Breast epithelium (tissue), 4 donors: ENCODE measurements around the gene RTL10. TPM values are rescaled to one million over a fixed set of nuclear protein-coding genes. Genes with fewer than 3 reads are reported as not detected.

Experiments used
- DNase-seq, 2 donors: peaks; one replicate each; pipeline ENCODE4 v3.0.0-alpha.2; 2019; ENCODE audit warnings: low spot score in 2 of 2
- H3K27ac ChIP-seq, 2 donors: fragments of 200-600 bp; sonication (generic) in 1 of 2; one replicate each; pipeline ENCODE4 v1.5.1; 2016 to 2019; ENCODE audit warnings: mild to moderate bottlenecking in 1 of 2
- H3K27me3 ChIP-seq, 2 donors: fragments of 200-600 bp; sonication (generic) in 1 of 2; one replicate each; pipeline versions ENCODE4 v1.5.1 to v1.6.0; 2017 to 2019; ENCODE audit warnings: control low read depth in 1 of 2, mild to moderate bottlenecking in 1 of 2
- H3K36me3 ChIP-seq: fragments of 200-600 bp; one replicate; pipeline ENCODE4 v1.5.1; 2019
- H3K4me1 ChIP-seq, 2 donors: fragments of 200-600 bp; sonication (generic); one replicate each; pipeline ENCODE4 v1.5.1; 2016 to 2019; ENCODE audit warnings: control low read depth in 1 of 2
- H3K4me3 ChIP-seq, 3 donors: fragments of 200-600 bp; sonication (generic); 1 replicate in 2 of 3; 2 replicates in 1 of 3; pipeline ENCODE4 v1.5.1; 2016 to 2019; ENCODE audit warnings: mild to moderate bottlenecking in 3 of 3, moderate library complexity in 2 of 3
- H3K9me3 ChIP-seq, 2 donors: fragments of 200-600 bp; sonication (generic) in 1 of 2; one replicate each; pipeline ENCODE4 v1.5.1; 2016 to 2019; ENCODE audit warnings: control low read depth in 1 of 2
- CTCF ChIP-seq, 3 donors: fragments of 450-650 bp; IDR thresholded peaks; one replicate each; pipeline ENCODE4 v1.5.1; 2016 to 2017; ENCODE audit warnings: antibody characterized with exemption in 3 of 3, mild to moderate bottlenecking in 3 of 3, moderate library complexity in 3 of 3
- POLR2A ChIP-seq: fragments of 450-650 bp; IDR thresholded peaks from one replicate; pipeline ENCODE4 v1.6.1; 2016; ENCODE audit warnings: antibody characterized with exemption, mild to moderate bottlenecking, moderate library complexity
- POLR2AphosphoS5 ChIP-seq, 3 donors: sonication (generic); formaldehyde crosslinking; IDR thresholded peaks; one replicate each; pipeline ENCODE4 v1.6.1; 2017; ENCODE audit warnings: antibody characterized with exemption in 3 of 3
- intact Hi-C: fragments of 100-400 bp; cut with DNase I; formaldehyde crosslinking; loops from one replicate; pipeline ENCODE4 v1.15.1; 2023; ENCODE audit warnings: low total_unique reads
- total RNA-seq, 3 donors: library from RNA; depleted of rRNA; stranded (reverse); fragments of >200 nt; gene quantifications; one replicate each; pipeline ENCODE4 v1.1.0, GENCODE V29; 2016

RTL10 gene
- total RNA-seq, 3 donors from 2014 or later = 6.7 to 21.5 (median 14.1) TPM

- Histone ChIP-seq H3K4me1 (peaks cover 0 to 22% of the 10 kb centered on the region in 2 donors), H3K4me3 (no peak overlapping the region), H3K27ac (no peak overlapping the region), H3K36me3 (no peaks in the 10 kb centered on the region), H3K9me3 (no peaks in the 10 kb centered on the region), H3K27me3 (no peaks in the 10 kb centered on the region)
- intact Hi-C loops = no loop called here
- TF ChIP-seq POLR2A (no peak), POLR2AphosphoS5 (IDR thresholded peaks at IDR 0.05) (no peak), CTCF (IDR thresholded peaks at IDR 0.05) (no peak)
- DNase-seq = peak in 1 of 2 donors; percentile 17
Measured at GRCh38 chr22:19826619-19826950, 28.1 kb downstream of the RTL10 start.

- H3K9me3 ChIP-seq = no peaks in the 10 kb centered on the region
- H3K27me3 ChIP-seq = no peaks in the 10 kb centered on the region
- peaks cover 0 to 22% of the 10 kb centered on the region in 2 donors for H3K4me1 ChIP-seq
- TF ChIP-seq CTCF (IDR thresholded peaks at IDR 0.05) = no peak
- TF ChIP-seq POLR2AphosphoS5 (IDR thresholded peaks at IDR 0.05) = no peak
- TF ChIP-seq POLR2A = no peak
- DNase-seq = peak in 1 of 2 donors; percentile 15
- intact Hi-C loops = no loop called here
- H3K27ac ChIP-seq = peak overlapping the region in 1 of 2 donors; percentile 32
- H3K4me3 ChIP-seq = no peak overlapping the region
- H3K36me3 ChIP-seq = no peaks in the 10 kb centered on the region
Measured at GRCh38 chr22:19825904-19826618, 28.6 kb downstream of the RTL10 start.

GRCh38 chr22:19824926-19825339 is 29.7 kb downstream of the RTL10 start:
- Histone ChIP-seq H3K36me3 (no peaks in the 10 kb centered on the region), H3K27me3 (no peaks in the 10 kb centered on the region), H3K9me3 (no peaks in the 10 kb centered on the region), H3K4me3 (no peak overlapping the region), H3K27ac (peak overlapping the region; percentile 77 to 86), H3K4me1 (peaks cover 0 to 22% of the 10 kb centered on the region in 2 donors)
- intact Hi-C loops = no loop called here
- TF ChIP-seq POLR2AphosphoS5 (IDR thresholded peaks at IDR 0.05) (no peak), POLR2A (no peak), CTCF (IDR thresholded peaks at IDR 0.05) (no peak)
- DNase-seq = peak in 1 of 2 donors; percentile 13

GRCh38 chr22:19824212-19824925 is 30.3 kb downstream of the RTL10 start:
- DNase-seq = peak in 1 of 2 donors; percentile 74
- H3K4me1 ChIP-seq = peaks cover 0 to 22% of the 10 kb centered on the region in 2 donors

More at GRCh38 chr22:19824212-19824925, 30.3 kb downstream of the RTL10 start:
- intact Hi-C loops = no loop called here
- no peak overlapping the region for H3K4me3 ChIP-seq
- TF ChIP-seq POLR2A (no peak), CTCF (IDR thresholded peaks at IDR 0.05) (no peak), POLR2AphosphoS5 (IDR thresholded peaks at IDR 0.05) (peak in 2 of 3 donors; percentile 51 to 82)
- no peaks in the 10 kb centered on the region for H3K36me3 ChIP-seq
- H3K27ac ChIP-seq = peak overlapping the region; percentile 77 to 86
- H3K9me3 ChIP-seq = no peaks in the 10 kb centered on the region
- H3K27me3 ChIP-seq = no peaks in the 10 kb centered on the region
